ENCODE results near the gene TMEM132D.

Gene TMEM132D

GRCh38 chr12:129211862-129212630 is 691.8 kb downstream of the TMEM132D start:
- H3K4me2 ChIP-seq (ENCODE audit: low read depth, low read length, poor library complexity, severe bottlenecking), result no peak overlapping the region
- H3K27ac ChIP-seq (ENCODE audit: low read depth, low read length), result no peak overlapping the region
- H3K9me2 ChIP-seq (replicated peaks; ENCODE audit: insufficient read depth, low read length), result no peaks in the 10 kb centered on the region
- H3K4me3 ChIP-seq (ENCODE audit: insufficient read depth, low read length, poor library complexity, severe bottlenecking), result no peak overlapping the region
- H3K9ac ChIP-seq (ENCODE audit: low read length), result no peak overlapping the region
- no peaks in the 10 kb centered on the region for H3K9me3 ChIP-seq (ENCODE audit: insufficient read depth, low read length)
- H3F3A ChIP-seq (ENCODE audit: insufficient read depth), result no peaks in the 10 kb centered on the region
- H3K36me3 ChIP-seq (ENCODE audit: low read length), result no peaks in the 10 kb centered on the region
- H4K20me1 ChIP-seq (ENCODE audit: low read depth, low read length), result no peaks in the 10 kb centered on the region
- H3K27me3 ChIP-seq (ENCODE audit: low read length), result no peaks in the 10 kb centered on the region
- TF ChIP-seq CTCF (IDR thresholded peaks at IDR 0.05; ENCODE audit: insufficient read depth, low read length, poor library complexity, severe bottlenecking), result no peak
- TF ChIP-seq EZH2phosphoT487 (conservative IDR thresholded peaks at IDR 0.05; ENCODE audit: low read length), result no peak
- no peaks in the 10 kb centered on the region for H3K79me2 ChIP-seq (ENCODE audit: insufficient read depth, low read length)
- no peak overlapping the region for H2AFZ ChIP-seq (ENCODE audit: low read depth, low read length, severe bottlenecking)

DNA sequence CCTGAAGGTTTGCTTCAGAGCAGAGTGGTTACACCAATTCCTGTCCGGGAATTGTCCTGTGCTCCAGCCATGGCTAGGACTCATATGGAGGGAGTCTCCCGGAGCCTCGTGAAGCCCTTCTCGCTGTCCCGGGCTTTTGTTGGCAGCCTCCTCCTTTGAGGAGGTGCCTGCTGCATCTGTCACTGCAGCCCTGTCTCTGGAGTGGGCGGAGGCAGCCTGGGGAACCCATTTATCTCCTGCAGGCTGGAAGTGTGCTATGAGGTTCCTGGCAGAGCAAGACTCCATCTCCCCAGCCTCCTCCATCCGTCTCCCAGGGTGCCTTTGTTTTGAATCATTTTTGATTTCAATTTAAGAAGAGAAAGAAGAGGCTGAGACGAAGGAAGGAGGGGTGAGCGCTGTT is 695.3 kb downstream of the TMEM132D start:
- no peaks in the 10 kb centered on the region for H3K9me2 ChIP-seq (replicated peaks; ENCODE audit: insufficient read depth, low read length)
- no peak overlapping the region for H3K4me2 ChIP-seq (ENCODE audit: low read depth, low read length, poor library complexity, severe bottlenecking)
- H2AFZ ChIP-seq (ENCODE audit: low read depth, low read length, severe bottlenecking), result no peak overlapping the region
- H3K27me3 ChIP-seq (ENCODE audit: low read length), result no peaks in the 10 kb centered on the region
- no peaks in the 10 kb centered on the region for H3K9me3 ChIP-seq (ENCODE audit: insufficient read depth, low read length)
- H3K4me3 ChIP-seq (ENCODE audit: insufficient read depth, low read length, poor library complexity, severe bottlenecking), result no peak overlapping the region
- TF ChIP-seq EZH2phosphoT487 (conservative IDR thresholded peaks at IDR 0.05; ENCODE audit: low read length), result no peak
- no peak for TF ChIP-seq CTCF (IDR thresholded peaks at IDR 0.05; ENCODE audit: insufficient read depth, low read length, poor library complexity, severe bottlenecking)
- no peaks in the 10 kb centered on the region for H3K36me3 ChIP-seq (ENCODE audit: low read length)
- H3K79me2 ChIP-seq (ENCODE audit: insufficient read depth, low read length), result no peaks in the 10 kb centered on the region
- H4K20me1 ChIP-seq (ENCODE audit: low read depth, low read length), result no peaks in the 10 kb centered on the region
- no peaks in the 10 kb centered on the region for H3F3A ChIP-seq (ENCODE audit: insufficient read depth)
- no peak overlapping the region for H3K27ac ChIP-seq (ENCODE audit: low read depth, low read length)
- H3K9ac ChIP-seq (ENCODE audit: low read length), result no peak overlapping the region

DNA sequence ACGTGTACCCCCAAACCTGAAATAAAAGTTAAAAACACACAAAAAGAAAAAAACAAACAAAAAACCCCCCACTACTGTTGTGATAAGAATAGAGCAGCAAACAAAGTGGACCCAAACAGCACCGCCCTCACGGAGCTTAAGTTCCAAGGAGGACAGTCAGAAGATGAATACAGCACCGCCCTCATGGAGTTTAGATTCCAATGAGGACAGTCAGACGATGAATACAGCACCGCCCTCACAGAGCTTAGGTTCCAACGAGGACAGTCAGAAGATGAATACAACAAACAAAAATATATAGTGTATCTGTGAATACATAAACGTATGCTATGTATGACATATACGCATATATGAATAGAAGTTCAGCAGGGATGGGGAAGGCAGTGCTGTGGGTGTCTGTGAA is 696.7 kb downstream of the TMEM132D start:
- no peak overlapping the region for H2AFZ ChIP-seq (ENCODE audit: low read depth, low read length, severe bottlenecking)
- TF ChIP-seq EZH2phosphoT487 (conservative IDR thresholded peaks at IDR 0.05; ENCODE audit: low read length) (no peak), CTCF (IDR thresholded peaks at IDR 0.05; ENCODE audit: insufficient read depth, low read length, poor library complexity, severe bottlenecking) (no peak)

More for the DNA sequence above, 696.7 kb downstream of the TMEM132D start:
- no peak overlapping the region for H3K4me2 ChIP-seq (ENCODE audit: low read depth, low read length, poor library complexity, severe bottlenecking)
- no peak overlapping the region for H3K9ac ChIP-seq (ENCODE audit: low read length)
- no peak overlapping the region for H3K4me3 ChIP-seq (ENCODE audit: insufficient read depth, low read length, poor library complexity, severe bottlenecking)
- no peaks in the 10 kb centered on the region for H3K9me2 ChIP-seq (replicated peaks; ENCODE audit: insufficient read depth, low read length)
- H3K79me2 ChIP-seq (ENCODE audit: insufficient read depth, low read length), result no peaks in the 10 kb centered on the region
- H3K36me3 ChIP-seq (ENCODE audit: low read length), result no peaks in the 10 kb centered on the region
- H3F3A ChIP-seq (ENCODE audit: insufficient read depth), result no peaks in the 10 kb centered on the region
- no peaks in the 10 kb centered on the region for H3K27me3 ChIP-seq (ENCODE audit: low read length)
- H3K27ac ChIP-seq (ENCODE audit: low read depth, low read length), result no peak overlapping the region
- H4K20me1 ChIP-seq (ENCODE audit: low read depth, low read length), result no peaks in the 10 kb centered on the region
- no peaks in the 10 kb centered on the region for H3K9me3 ChIP-seq (ENCODE audit: insufficient read depth, low read length)

Data from SU-DHL-6 (cell line).